CD4-positive, alpha-beta T cell (primary cell): ENCODE data around the gene GRIA3. TPM values are rescaled to one million over a fixed set of nuclear protein-coding genes. Genes with fewer than 3 reads are reported as not detected.
"Not testable (repeated sequence)": the region's sequence is repeated elsewhere in the genome, so short reads cannot be mapped to it uniquely, and the experiment has no call there.

Experiments
- ATAC-seq: fragments of 200-7000 bp; cut with Tn5 transposase; one replicate; pipeline ENCODE4 v1.10.0; 2022; ENCODE audit warnings: mild to moderate bottlenecking; ENCODE audit not compliant: poor library complexity
- CTCF ChIA-PET: fragments of 350-600 bp; sonication (Branson Sonifier 250); formaldehyde crosslinking; loops from one replicate; lab custom pipeline; 2021; ENCODE audit warnings: antibody characterized with exemption, inconsistent platforms; lab: Charles Lee
- POLR2A ChIA-PET: fragments of 350-600 bp; sonication (Branson Sonifier 250); formaldehyde crosslinking; loops from one replicate; lab custom pipeline; 2021; ENCODE audit warnings: antibody characterized with exemption, inconsistent platforms; lab: Charles Lee
- DNase-seq, 14 experiments: peaks; one replicate each; pipeline ENCODE4 v3.0.0-alpha.2; 2013 to 2020; ENCODE audit warnings: mixed read lengths in 2 of 14
- H3K27ac ChIP-seq, 2 donors: one replicate each; pipeline versions ENCODE4 v1.5.1 to v1.7.0; 2013; ENCODE audit warnings: low read length in 2 of 2, low read depth in 1 of 2, mild to moderate bottlenecking in 1 of 2
- H3K27me3 ChIP-seq, 2 experiments: 1 replicate in 1 of 2; 2 replicates in 1 of 2; pipeline versions ENCODE4 v1.6.1 to v1.7.0; 2013; ENCODE audit warnings: low read length in 2 of 2, control low read depth in 1 of 2, mild to moderate bottlenecking in 1 of 2, moderate library complexity in 1 of 2; ENCODE audit not compliant: insufficient read depth in 2 of 2, control insufficient read depth in 1 of 2
- H3K36me3 ChIP-seq: one replicate; pipeline ENCODE4 v1.6.1; 2013; ENCODE audit warnings: low read length, control low read depth; ENCODE audit not compliant: insufficient read depth
- H3K4me1 ChIP-seq: one replicate; pipeline ENCODE4 v1.6.1; 2013; ENCODE audit warnings: low read length, control low read depth; ENCODE audit not compliant: insufficient read depth
- H3K4me3 ChIP-seq: one replicate; pipeline ENCODE4 v1.5.1; 2013; ENCODE audit warnings: mild to moderate bottlenecking, low read length, moderate library complexity
- H3K9me3 ChIP-seq, 2 experiments: 1 replicate in 1 of 2; 2 replicates in 1 of 2; pipeline versions ENCODE4 v1.6.1 to v1.7.0; 2013; ENCODE audit warnings: low read length in 2 of 2, mild to moderate bottlenecking in 2 of 2, control low read depth in 1 of 2, moderate library complexity in 1 of 2; ENCODE audit not compliant: control insufficient read depth in 1 of 2, insufficient read depth in 1 of 2
- H3K27ac Mint-ChIP-seq: one replicate; pipeline ENCODE4 v1.8.0; 2020; ENCODE audit warnings: mixed read lengths
- H3K27me3 Mint-ChIP-seq: one replicate; pipeline ENCODE4 v1.8.0; 2021; ENCODE audit warnings: mixed read lengths
- H3K36me3 Mint-ChIP-seq: one replicate; pipeline ENCODE4 v1.8.0; 2021; ENCODE audit warnings: low read depth, mixed read lengths
- H3K4me1 Mint-ChIP-seq: one replicate; pipeline ENCODE4 v1.8.0; 2021; ENCODE audit warnings: low read depth, mixed read lengths
- H3K4me3 Mint-ChIP-seq: one replicate; pipeline ENCODE4 v1.8.0; 2020; ENCODE audit warnings: mild to moderate bottlenecking, mixed read lengths
- H3K9me3 Mint-ChIP-seq: one replicate; pipeline ENCODE4 v1.8.0; 2020; ENCODE audit warnings: mixed read lengths
- CTCF ChIP-seq: fragments of 200-600 bp; IDR thresholded peaks from one replicate; pipeline ENCODE4 v1.8.0; 2022; ENCODE audit warnings: antibody characterized with exemption, mild to moderate bottlenecking
- intact Hi-C, 2 experiments: fragments of 100-400 bp; cut with DNase I in 1 of 2; cut with micrococcal nuclease in 1 of 2; formaldehyde crosslinking; loops; one replicate each; pipeline versions ENCODE4 v1.15.1 to v1.9.0; 2023 to 2025; cut with DNase I, micrococcal nuclease
- total RNA-seq, 174 experiments: library from RNA in 2 of 174; stranded (reverse) in 2 of 174; gene quantifications; one replicate each; pipeline ENCODE4 v1.2.3 and lab custom pipeline; 2021 to 2026

The GRIA3 gene
- total RNA-seq, 2 experiments from 2014 or later: not detected

- POLR2A ChIA-PET: no interaction called here
- Histone ChIP-seq H3K36me3 (no peaks in the 10 kb centered on the region), H3K27me3 (no peaks in the 10 kb centered on the region), H3K9me3 (no peaks in the 10 kb centered on the region), H3K27ac (no peak overlapping the region), H3K4me1 (no peaks in the 10 kb centered on the region), H3K4me3 (no peak overlapping the region)
- ATAC-seq: no peak
- intact Hi-C loops: no loop called here
- H3K36me3 Mint-ChIP-seq: no peaks in the 10 kb centered on the region
- no peaks in the 10 kb centered on the region for H3K4me1 Mint-ChIP-seq
- H3K9me3 Mint-ChIP-seq: no peaks in the 10 kb centered on the region
- no peak for DNase-seq
- TF ChIP-seq CTCF: no peak
- peaks cover 5% of the 10 kb centered on the region for H3K27me3 Mint-ChIP-seq
- H3K27ac Mint-ChIP-seq: no peak overlapping the region
- H3K4me3 Mint-ChIP-seq: no peak overlapping the region
- CTCF ChIA-PET: no interaction called here
These were observed 177.3 kb downstream of the GRIA3 start for GRCh38 chrX:123361371-123361770.

DNA sequence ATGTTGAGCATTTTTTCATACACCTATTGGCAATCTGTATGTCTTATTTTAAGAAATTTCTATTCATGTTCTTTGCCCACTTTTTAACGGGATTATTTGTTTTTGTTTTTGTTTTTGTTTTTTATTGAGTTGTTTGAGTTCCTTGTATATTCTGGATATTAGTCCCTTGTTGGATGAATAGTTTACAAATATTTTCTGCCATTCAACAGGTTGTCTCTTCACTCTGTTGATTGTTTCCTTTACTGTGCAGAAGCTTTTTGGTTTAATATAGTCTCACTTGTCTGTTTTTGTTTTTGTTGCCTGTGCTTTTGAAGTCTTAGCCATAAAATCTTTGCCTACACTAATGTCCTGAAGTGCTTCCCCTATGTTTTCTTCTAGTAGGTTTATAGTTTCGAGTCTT, 202.1 kb downstream of the GRIA3 start:
- DNase-seq, H3K36me3 ChIP-seq, H3K27ac Mint-ChIP-seq, CTCF ChIA-PET, H3K36me3 Mint-ChIP-seq, H3K4me3 Mint-ChIP-seq, H3K27me3 Mint-ChIP-seq, H3K4me1 ChIP-seq, POLR2A ChIA-PET, H3K9me3 ChIP-seq, H3K4me1 Mint-ChIP-seq, H3K9me3 Mint-ChIP-seq, intact Hi-C loops, H3K27me3 ChIP-seq, ATAC-seq, H3K27ac ChIP-seq, H3K4me3 ChIP-seq: not testable (repeated sequence)

- Mint-ChIP-seq H3K36me3 (no peaks in the 10 kb centered on the region), H3K4me1 (no peaks in the 10 kb centered on the region), H3K9me3 (peaks cover 8% of the 10 kb centered on the region), H3K27me3 (no peaks in the 10 kb centered on the region), H3K27ac (no peak overlapping the region), H3K4me3 (no peak overlapping the region)
- Histone ChIP-seq H3K27ac (no peak overlapping the region), H3K9me3 (peaks cover 0 to 16% of the 10 kb centered on the region in 2 experiments), H3K36me3 (no peaks in the 10 kb centered on the region), H3K4me3 (no peak overlapping the region), H3K27me3 (no peaks in the 10 kb centered on the region), H3K4me1 (no peaks in the 10 kb centered on the region)
- ChIA-PET CTCF (no interaction called here), POLR2A (no interaction called here)
- no peak for DNase-seq
- TF ChIP-seq CTCF: no peak
- intact Hi-C loops: no loop called here
- ATAC-seq: no peak
These were observed 208.8 kb downstream of the GRIA3 start for GRCh38 chrX:123392921-123393320.

GRCh38 chrX:123399709-123400108, 215.6 kb downstream of the GRIA3 start:
- Mint-ChIP-seq H3K4me1 (no peaks in the 10 kb centered on the region), H3K27ac (no peak overlapping the region), H3K27me3 (no peaks in the 10 kb centered on the region), H3K4me3 (no peak overlapping the region), H3K9me3 (no peaks in the 10 kb centered on the region), H3K36me3 (no peaks in the 10 kb centered on the region)
- CTCF ChIA-PET: no interaction called here
- Histone ChIP-seq H3K36me3 (no peaks in the 10 kb centered on the region), H3K9me3 (no peaks in the 10 kb centered on the region), H3K4me3 (no peak overlapping the region), H3K4me1 (no peaks in the 10 kb centered on the region), H3K27me3 (no peaks in the 10 kb centered on the region), H3K27ac (no peak overlapping the region)
- POLR2A ChIA-PET: no interaction called here
- intact Hi-C loops: no loop called here
- TF ChIP-seq CTCF: no peak
- no peak for DNase-seq
- ATAC-seq: no peak
